Measurements from ENCODE around the gene IRF4.

IRF4 gene

GRCh38 chr6:388202-388903, 3.2 kb upstream of the IRF4 start (continued):
- TF ChIP-seq ZNF416 (tag by site-specific recombination; IDR thresholded peaks at IDR 0.05) (no peak), MYNN (tag by site-specific recombination; IDR thresholded peaks at IDR 0.05; ENCODE audit: borderline replicate concordance) (no peak), ZNF510 (tag by site-specific recombination; IDR thresholded peaks at IDR 0.05; ENCODE audit: insufficient replicate concordance) (no peak), GLIS1 (tag by site-specific recombination; IDR thresholded peaks at IDR 0.05) (no peak), ZSCAN4 (tag by site-specific recombination; IDR thresholded peaks at IDR 0.05) (no peak), ZNF549 (tag by site-specific recombination; IDR thresholded peaks at IDR 0.05) (no peak), ZNF362 (tag by site-specific recombination; IDR thresholded peaks at IDR 0.05) (no peak), ZNF501 (tag by site-specific recombination; IDR thresholded peaks at IDR 0.05) (no peak)

- ChIA-PET POLR2A (no interaction called here), CTCF (interaction anchor here (0.6 to 0.8 kb wide), 3 partner anchors 177 to 203 kb away, joined by 3 to 4 read pairs (median 3); no protein-coding TSS in a partner anchor)
- Histone ChIP-seq H3K4me1 (ENCODE audit: control insufficient read depth, insufficient read depth, low read length) (no peaks in the 10 kb centered on the region; the same call in 1 of the 2 replicates), H3K27ac (ENCODE audit: extremely low read depth, low read depth, low read length) (no peak overlapping the region), H3K36me3 (ENCODE audit: control insufficient read depth in 2 of 2, insufficient read depth in 1 of 2, low read length in 2 of 2) (no peaks in the 10 kb centered on the region), H3K9me3 (ENCODE audit: control insufficient read depth, insufficient read depth, low read depth, low read length) (no peaks in the 10 kb centered on the region), H3K4me3 (ENCODE audit: low read depth, low read length) (no peak overlapping the region)
- TF ChIP-seq KLF17 (tag by site-specific recombination; IDR thresholded peaks at IDR 0.05) (no peak), ZNF530 (tag by site-specific recombination; IDR thresholded peaks at IDR 0.05; ENCODE audit: low read depth) (no peak), ZNF701 (tag by site-specific recombination; IDR thresholded peaks at IDR 0.05) (no peak)
Measured at GRCh38 chr6:389143-389542, 2.4 kb upstream of the IRF4 start.

- TF ChIP-seq ZNF513 (tag by site-specific recombination; IDR thresholded peaks at IDR 0.05), result no peak
- no peak for TF ChIP-seq ZNF704 (tag by site-specific recombination; IDR thresholded peaks at IDR 0.05)
- no peak for TF ChIP-seq ZNF571 (tag by site-specific recombination; IDR thresholded peaks at IDR 0.05)
- TF ChIP-seq ZNF16 (tag by site-specific recombination; IDR thresholded peaks at IDR 0.05; ENCODE audit: low read depth), result no peak
- no peak for TF ChIP-seq PRDM1 (tag by site-specific recombination; IDR thresholded peaks at IDR 0.05)
- TF ChIP-seq ZNF146 (tag by site-specific recombination; IDR thresholded peaks at IDR 0.05), result no peak
- TF ChIP-seq ZNF391 (tag by site-specific recombination; IDR thresholded peaks at IDR 0.05; ENCODE audit: borderline replicate concordance, low read depth), result no peak
- no peak for TF ChIP-seq ZNF169 (tag by site-specific recombination; IDR thresholded peaks at IDR 0.05)
- no peak for TF ChIP-seq ZNF561 (tag by site-specific recombination; IDR thresholded peaks at IDR 0.05; ENCODE audit: borderline replicate concordance)
- no peak for TF ChIP-seq KLF9 (tag by site-specific recombination; IDR thresholded peaks at IDR 0.05; ENCODE audit: low read depth)
- no peak for TF ChIP-seq ZIC2 (tag by site-specific recombination; IDR thresholded peaks at IDR 0.05)
- Histone ChIP-seq H3K36me3 (ENCODE audit: control insufficient read depth in 2 of 2, insufficient read depth in 1 of 2, low read length in 2 of 2) (no peaks in the 10 kb centered on the region), H3K4me1 (ENCODE audit: control insufficient read depth, insufficient read depth, low read length) (no peaks in the 10 kb centered on the region; the same call in 1 of the 2 replicates), H3K4me3 (ENCODE audit: low read depth, low read length) (no peak overlapping the region), H3K27ac (ENCODE audit: extremely low read depth, low read depth, low read length) (no peak overlapping the region), H3K9me3 (ENCODE audit: control insufficient read depth, insufficient read depth, low read depth, low read length) (no peaks in the 10 kb centered on the region)
- CTCF ChIA-PET, result interaction anchor here (0.6 to 1.0 kb wide), 3 partner anchors 13 to 182 kb away, joined by 3 read pairs; no protein-coding TSS in a partner anchor
- POLR2A ChIA-PET, result no interaction called here
Measured at GRCh38 chr6:389622-390021, 1.9 kb upstream of the IRF4 start.
